Measurements from ENCODE around the gene SNX25. TPM values are rescaled to one million over a fixed set of nuclear protein-coding genes. Genes with fewer than 3 reads are reported as not detected.

SNX25 gene
- total and polyA plus RNA-seq, 10 of the 15 experiments (the other 5 are each of a cell fraction or from before 2014, with no cell fraction given), result 11.2 to 117 (median 62.8) TPM

DNA sequence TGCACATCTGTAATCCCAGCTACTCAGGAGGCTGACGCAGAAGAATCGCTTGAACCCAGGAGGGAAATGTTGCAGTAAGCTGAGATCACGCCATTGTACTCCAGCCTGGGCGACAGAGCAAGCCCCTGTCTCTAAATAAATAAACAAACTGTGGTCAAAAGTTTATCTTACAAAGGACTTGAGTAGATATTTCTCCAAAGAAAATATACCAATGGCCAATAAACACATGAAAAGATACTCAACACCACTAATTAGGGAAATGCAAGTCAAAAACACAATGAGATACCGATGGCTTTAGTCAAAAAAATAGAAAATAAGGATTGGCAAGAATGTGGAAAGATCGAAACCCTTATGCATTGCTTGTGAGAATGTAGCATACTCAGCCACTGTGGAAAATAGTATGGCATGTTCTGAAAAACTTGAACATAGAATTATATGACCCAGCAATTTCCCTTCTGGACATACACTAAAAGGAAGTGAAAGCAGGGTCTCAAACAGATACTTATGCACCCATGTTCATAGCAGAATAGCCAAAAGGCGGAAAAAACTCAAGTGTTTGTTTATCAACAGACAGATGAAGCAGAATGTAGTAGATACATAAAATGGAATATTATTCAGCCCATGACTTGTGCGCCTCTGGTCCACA, 3.6 kb upstream of the SNX25 start (continued):
- TF ChIP-seq, protein P1, sequence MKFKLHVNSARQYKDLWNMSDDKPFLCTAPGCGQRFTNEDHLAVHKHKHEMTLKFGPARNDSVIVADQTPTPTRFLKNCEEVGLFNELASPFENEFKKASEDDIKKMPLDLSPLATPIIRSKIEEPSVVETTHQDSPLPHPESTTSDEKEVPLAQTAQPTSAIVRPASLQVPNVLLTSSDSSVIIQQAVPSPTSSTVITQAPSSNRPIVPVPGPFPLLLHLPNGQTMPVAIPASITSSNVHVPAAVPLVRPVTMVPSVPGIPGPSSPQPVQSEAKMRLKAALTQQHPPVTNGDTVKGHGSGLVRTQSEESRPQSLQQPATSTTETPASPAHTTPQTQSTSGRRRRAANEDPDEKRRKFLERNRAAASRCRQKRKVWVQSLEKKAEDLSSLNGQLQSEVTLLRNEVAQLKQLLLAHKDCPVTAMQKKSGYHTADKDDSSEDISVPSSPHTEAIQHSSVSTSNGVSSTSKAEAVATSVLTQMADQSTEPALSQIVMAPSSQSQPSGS (IDR thresholded peaks at IDR 0.05; ENCODE audit: low read length), result peak; percentile 72; the same call in 1 of the 2 replicates
- TF ChIP-seq NFIC (IDR thresholded peaks at IDR 0.05; ENCODE audit: low read depth, low read length) (peak; percentile 43; the same call in 1 of the 2 replicates), HDAC6 (IDR thresholded peaks at IDR 0.05; ENCODE audit: unreplicated experiment) (no peak), RB1 (IDR thresholded peaks at IDR 0.05; ENCODE audit: borderline replicate concordance) (no peak), YBX1 (IDR thresholded peaks at IDR 0.05) (no peak), NFYA (IDR thresholded peaks at IDR 0.05; ENCODE audit: borderline replicate concordance, low read depth, low read length) (no peak), POLR2AphosphoS2 (IDR thresholded peaks at IDR 0.05; ENCODE audit: low read depth, low read length) (no peak), SIN3A (IDR thresholded peaks at IDR 0.05; ENCODE audit: low read depth, low read length) (no peak), POLR2AphosphoS5 (IDR thresholded peaks at IDR 0.05; ENCODE audit: low read length) (no peak)
- TF ChIP-seq, protein P2, sequence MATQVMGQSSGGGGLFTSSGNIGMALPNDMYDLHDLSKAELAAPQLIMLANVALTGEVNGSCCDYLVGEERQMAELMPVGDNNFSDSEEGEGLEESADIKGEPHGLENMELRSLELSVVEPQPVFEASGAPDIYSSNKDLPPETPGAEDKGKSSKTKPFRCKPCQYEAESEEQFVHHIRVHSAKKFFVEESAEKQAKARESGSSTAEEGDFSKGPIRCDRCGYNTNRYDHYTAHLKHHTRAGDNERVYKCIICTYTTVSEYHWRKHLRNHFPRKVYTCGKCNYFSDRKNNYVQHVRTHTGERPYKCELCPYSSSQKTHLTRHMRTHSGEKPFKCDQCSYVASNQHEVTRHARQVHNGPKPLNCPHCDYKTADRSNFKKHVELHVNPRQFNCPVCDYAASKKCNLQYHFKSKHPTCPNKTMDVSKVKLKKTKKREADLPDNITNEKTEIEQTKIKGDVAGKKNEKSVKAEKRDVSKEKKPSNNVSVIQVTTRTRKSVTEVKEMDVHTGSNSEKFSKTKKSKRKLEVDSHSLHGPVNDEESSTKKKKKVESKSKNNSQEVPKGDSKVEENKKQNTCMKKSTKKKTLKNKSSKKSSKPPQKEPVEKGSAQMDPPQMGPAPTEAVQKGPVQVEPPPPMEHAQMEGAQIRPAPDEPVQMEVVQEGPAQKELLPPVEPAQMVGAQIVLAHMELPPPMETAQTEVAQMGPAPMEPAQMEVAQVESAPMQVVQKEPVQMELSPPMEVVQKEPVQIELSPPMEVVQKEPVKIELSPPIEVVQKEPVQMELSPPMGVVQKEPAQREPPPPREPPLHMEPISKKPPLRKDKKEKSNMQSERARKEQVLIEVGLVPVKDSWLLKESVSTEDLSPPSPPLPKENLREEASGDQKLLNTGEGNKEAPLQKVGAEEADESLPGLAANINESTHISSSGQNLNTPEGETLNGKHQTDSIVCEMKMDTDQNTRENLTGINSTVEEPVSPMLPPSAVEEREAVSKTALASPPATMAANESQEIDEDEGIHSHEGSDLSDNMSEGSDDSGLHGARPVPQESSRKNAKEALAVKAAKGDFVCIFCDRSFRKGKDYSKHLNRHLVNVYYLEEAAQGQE (IDR thresholded peaks at IDR 0.05; ENCODE audit: low read depth, low read length), result no peak
- TF ChIP-seq, protein P3, sequence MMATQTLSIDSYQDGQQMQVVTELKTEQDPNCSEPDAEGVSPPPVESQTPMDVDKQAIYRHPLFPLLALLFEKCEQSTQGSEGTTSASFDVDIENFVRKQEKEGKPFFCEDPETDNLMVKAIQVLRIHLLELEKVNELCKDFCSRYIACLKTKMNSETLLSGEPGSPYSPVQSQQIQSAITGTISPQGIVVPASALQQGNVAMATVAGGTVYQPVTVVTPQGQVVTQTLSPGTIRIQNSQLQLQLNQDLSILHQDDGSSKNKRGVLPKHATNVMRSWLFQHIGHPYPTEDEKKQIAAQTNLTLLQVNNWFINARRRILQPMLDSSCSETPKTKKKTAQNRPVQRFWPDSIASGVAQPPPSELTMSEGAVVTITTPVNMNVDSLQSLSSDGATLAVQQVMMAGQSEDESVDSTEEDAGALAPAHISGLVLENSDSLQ (IDR thresholded peaks at IDR 0.05), result no peak
- TF ChIP-seq, protein P4, sequence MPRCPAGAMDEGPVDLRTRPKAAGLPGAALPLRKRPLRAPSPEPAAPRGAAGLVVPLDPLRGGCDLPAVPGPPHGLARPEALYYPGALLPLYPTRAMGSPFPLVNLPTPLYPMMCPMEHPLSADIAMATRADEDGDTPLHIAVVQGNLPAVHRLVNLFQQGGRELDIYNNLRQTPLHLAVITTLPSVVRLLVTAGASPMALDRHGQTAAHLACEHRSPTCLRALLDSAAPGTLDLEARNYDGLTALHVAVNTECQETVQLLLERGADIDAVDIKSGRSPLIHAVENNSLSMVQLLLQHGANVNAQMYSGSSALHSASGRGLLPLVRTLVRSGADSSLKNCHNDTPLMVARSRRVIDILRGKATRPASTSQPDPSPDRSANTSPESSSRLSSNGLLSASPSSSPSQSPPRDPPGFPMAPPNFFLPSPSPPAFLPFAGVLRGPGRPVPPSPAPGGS (IDR thresholded peaks at IDR 0.05; ENCODE audit: borderline replicate concordance, insufficient read depth, low read depth, low read length, poor library complexity, severe bottlenecking), result peak; percentile 79
